IMR-90 (cell line): Measurements from ENCODE around the gene CACNA2D3. TPM values are rescaled to one million over a fixed set of nuclear protein-coding genes. Genes with fewer than 3 reads are reported as not detected.

Experiments
- ATAC-seq: fragments of 200-7000 bp; cut with Tn5 transposase; 2 replicates; pipeline ENCODE4 v1.9.1; 2020; ENCODE audit warnings: low read depth, mild to moderate bottlenecking, moderate library complexity
- BruUV-seq: library from RNA; stranded (reverse); fragments of 400-500 nt; replicated peaks from 2 replicates; lab custom pipeline; 2021; lab: Mats Ljungman, UMichigan
- CTCF ChIA-PET: fragments of 300-600 bp; formaldehyde crosslinking; extraction: SDS; loops from one replicate; lab custom pipeline; 2021; ENCODE audit warnings: antibody characterized with exemption; lab: Yijun Ruan, JAX
- POLR2A ChIA-PET: fragments of 300-600 bp; sonication (Branson Sonifier 250); formaldehyde crosslinking; loops from one replicate; lab custom pipeline; 2022; ENCODE audit warnings: antibody characterized with exemption; ENCODE audit not compliant: unreplicated experiment; lab: Charles Lee
- DNase-seq: peaks from one replicate; pipeline ENCODE4 v3.0.0; 2013
- H2AFZ ChIP-seq: replicated peaks from 2 replicates; pipeline ENCODE3; 2013; ENCODE audit warnings: low read length, mild to moderate bottlenecking; ENCODE audit not compliant: poor library complexity
- H2AK5ac ChIP-seq: 2 replicates; pipeline ENCODE4 v1.6.1; 2013; ENCODE audit warnings: low read depth, low read length, inconsistent platforms
- H2AK9ac ChIP-seq: replicated peaks from 2 replicates; pipeline ENCODE3; 2013; ENCODE audit warnings: mild to moderate bottlenecking, low read depth, low read length, moderate library complexity; ENCODE audit not compliant: poor library complexity
- H2BK120ac ChIP-seq: 2 replicates; pipeline ENCODE4 v1.6.1; 2013; ENCODE audit warnings: low read depth, low read length, inconsistent platforms
- H2BK15ac ChIP-seq: 3 replicates; pipeline ENCODE4 v1.6.1; 2013; ENCODE audit warnings: low read depth, low read length, inconsistent platforms
- H2BK20ac ChIP-seq: 2 replicates; pipeline ENCODE4 v1.6.1; 2013; ENCODE audit warnings: low read depth, mild to moderate bottlenecking, inconsistent platforms, low read length, moderate library complexity
- H2BK5ac ChIP-seq: 2 replicates; pipeline ENCODE4 v1.6.1; 2013; ENCODE audit warnings: mild to moderate bottlenecking, low read depth, low read length, inconsistent platforms; ENCODE audit not compliant: poor library complexity, severe bottlenecking
- H3K14ac ChIP-seq: replicated peaks from 2 replicates; pipeline ENCODE4 v1.6.1; 2013; ENCODE audit warnings: low read depth, low read length, inconsistent platforms
- H3K18ac ChIP-seq: 2 replicates; pipeline ENCODE4 v1.6.1; 2013; ENCODE audit warnings: low read depth, low read length, control low read depth
- H3K23ac ChIP-seq: 2 replicates; pipeline ENCODE4 v1.6.1; 2013; ENCODE audit warnings: low read depth, low read length, inconsistent platforms
- H3K27ac ChIP-seq: 2 replicates; pipeline ENCODE4 v1.5.1; 2013; ENCODE audit warnings: mild to moderate bottlenecking, control low read depth, low read length; ENCODE audit not compliant: insufficient read depth
- H3K27me3 ChIP-seq: 2 replicates; pipeline ENCODE4 v1.6.1; 2013; ENCODE audit warnings: low read length; ENCODE audit not compliant: control insufficient read depth, insufficient read depth
- H3K36me3 ChIP-seq: 2 replicates; pipeline ENCODE4 v1.6.1; 2013; ENCODE audit warnings: low read length, mixed read lengths; ENCODE audit not compliant: control insufficient read depth, insufficient read depth
- H3K4ac ChIP-seq: 2 replicates; pipeline ENCODE4 v1.6.1; 2013; ENCODE audit warnings: low read depth, low read length, inconsistent platforms
- H3K4me1 ChIP-seq: 2 replicates; pipeline ENCODE4 v1.6.1; 2013; ENCODE audit warnings: low read length, mixed read lengths; ENCODE audit not compliant: control insufficient read depth, insufficient read depth
- H3K4me2 ChIP-seq: 2 replicates; pipeline ENCODE4 v1.6.1; 2013; ENCODE audit warnings: low read depth, mild to moderate bottlenecking, control low read depth, low read length, moderate library complexity
- H3K4me3 ChIP-seq: 2 replicates; pipeline ENCODE4 v1.5.1; 2013; ENCODE audit warnings: low read depth, mild to moderate bottlenecking, control low read depth, low read length, moderate library complexity; ENCODE audit not compliant: insufficient read depth
- H3K56ac ChIP-seq: 2 replicates; pipeline ENCODE4 v1.6.1; 2013; ENCODE audit warnings: low read length, inconsistent platforms; ENCODE audit not compliant: insufficient read depth; ENCODE audit errors: extremely low read depth
- H3K79me1 ChIP-seq, 2 experiments: 2 replicates each; pipeline ENCODE4 v1.6.1; 2013; ENCODE audit warnings: low read length in 2 of 2, inconsistent platforms in 1 of 2, low read depth in 1 of 2
- H3K9ac ChIP-seq: 2 replicates; pipeline ENCODE4 v1.6.1; 2013; ENCODE audit warnings: low read depth, low read length, control low read depth
- H3K9me1 ChIP-seq: 2 replicates; pipeline ENCODE4 v1.6.1; 2013; ENCODE audit warnings: low read length, inconsistent platforms; ENCODE audit not compliant: insufficient read depth
- H3K9me3 ChIP-seq: 2 replicates; pipeline ENCODE4 v1.6.1; 2013; ENCODE audit warnings: low read length; ENCODE audit not compliant: control insufficient read depth, insufficient read depth
- H4K20me1 ChIP-seq: 2 replicates; pipeline ENCODE4 v1.6.1; 2013; ENCODE audit warnings: low read length, inconsistent platforms; ENCODE audit not compliant: insufficient read depth
- H4K5ac ChIP-seq: 2 replicates; pipeline ENCODE4 v1.6.1; 2013; ENCODE audit warnings: mild to moderate bottlenecking, low read depth, low read length, control low read depth
- H4K8ac ChIP-seq, 2 experiments: 2 replicates each; pipeline ENCODE4 v1.6.1; 2013; ENCODE audit warnings: low read depth in 2 of 2, low read length in 2 of 2, control low read depth in 1 of 2, inconsistent platforms in 1 of 2
- H4K91ac ChIP-seq: 2 replicates; pipeline ENCODE4 v1.6.1; 2013; ENCODE audit warnings: low read depth, low read length, inconsistent platforms; ENCODE audit not compliant: insufficient read depth
- BHLHE40 ChIP-seq: fragments of 150-350 bp; IDR thresholded peaks from 2 replicates; pipeline ENCODE4 v1.6.1; 2016; ENCODE audit warnings: mild to moderate bottlenecking, low read depth, low read length
- CEBPB ChIP-seq: IDR thresholded peaks from 2 replicates; pipeline ENCODE4 v1.6.1; 2012; ENCODE audit warnings: low read depth, low read length, improper control_type of control experiment
- CTCF ChIP-seq: conservative IDR thresholded peaks from 2 replicates; pipeline ENCODE4 v1.5.1; 2012; ENCODE audit warnings: mild to moderate bottlenecking, low read depth, low read length, improper control_type of control experiment
- ELK1 ChIP-seq: fragments of 150-350 bp; IDR thresholded peaks from 2 replicates; pipeline ENCODE4 v1.6.1; 2016; ENCODE audit warnings: low read depth, mild to moderate bottlenecking, low read length, moderate library complexity, borderline replicate concordance
- FOS ChIP-seq: fragments of 150-350 bp; IDR thresholded peaks from 2 replicates; pipeline ENCODE4 v1.6.1; 2016; ENCODE audit warnings: low read depth, low read length
- MAFK ChIP-seq: IDR thresholded peaks from 2 replicates; pipeline ENCODE4 v1.6.1; 2012; ENCODE audit warnings: low read depth, low read length, improper control_type of control experiment
- MAZ ChIP-seq: IDR thresholded peaks from 2 replicates; pipeline ENCODE4 v1.6.1; 2012; ENCODE audit warnings: low read depth, mild to moderate bottlenecking, low read length, improper control_type of control experiment, moderate library complexity, borderline replicate concordance
- MXI1 ChIP-seq: IDR thresholded peaks from 2 replicates; pipeline ENCODE4 v1.6.1; 2012; ENCODE audit warnings: low read depth, mild to moderate bottlenecking, low read length, moderate library complexity, borderline replicate concordance
- NFE2L2 ChIP-seq: fragments of 150-350 bp; IDR thresholded peaks from 2 replicates; pipeline ENCODE4 v1.6.1; 2016; ENCODE audit warnings: low read depth, mild to moderate bottlenecking, low read length
- POLR2A ChIP-seq: IDR thresholded peaks from 2 replicates; pipeline ENCODE4 v1.6.1; 2012; ENCODE audit warnings: mild to moderate bottlenecking, low read depth, low read length
- RAD21 ChIP-seq: IDR thresholded peaks from 2 replicates; pipeline ENCODE4 v1.6.1; 2012; ENCODE audit warnings: low read length, improper control_type of control experiment
- RCOR1 ChIP-seq: IDR thresholded peaks from 2 replicates; pipeline ENCODE4 v1.6.1; 2012; ENCODE audit warnings: mild to moderate bottlenecking, low read length, improper control_type of control experiment; ENCODE audit not compliant: insufficient replicate concordance
- RFX5 ChIP-seq: IDR thresholded peaks from 2 replicates; pipeline ENCODE4 v1.8.0; 2012; ENCODE audit warnings: low read depth, mild to moderate bottlenecking, low read length, moderate library complexity
- SMC3 ChIP-seq: fragments of 150-350 bp; IDR thresholded peaks from 2 replicates; pipeline ENCODE4 v1.6.1; 2016; ENCODE audit warnings: low read depth, mild to moderate bottlenecking, antibody characterized with exemption, low read length, moderate library complexity
- USF2 ChIP-seq: fragments of 150-350 bp; IDR thresholded peaks from 2 replicates; pipeline ENCODE4 v1.6.1; 2017; ENCODE audit warnings: mild to moderate bottlenecking, antibody characterized with exemption, low read length, low read depth
- WGBS, 2 experiments: methylation state at CpG; one replicate each; pipeline versions ENCODE4 v1.1.5 to v1.1.7; 2013; ENCODE audit warnings: missing lambda C conversion rate in 2 of 2; ENCODE audit not compliant: insufficient read length in 1 of 2; ENCODE audit errors: extremely low coverage in 2 of 2; 5-methylcytosine and 5-hydroxymethylcytosine counted together
- dilution Hi-C: fragments of 300-500 bp; cut with HindIII; formaldehyde crosslinking; loops from one replicate; pipeline ENCODE4 v1.14.3; 2018; ENCODE audit warnings: low sequenced_read_pairs; ENCODE audit not compliant: unreplicated experiment
- in situ Hi-C: fragments of 300-500 bp; cut with MboI; formaldehyde crosslinking; loops from 3 replicates; pipeline ENCODE4 v1.14.3; 2019; ENCODE audit warnings: low sequenced_read_pairs, inconsistent platforms, mixed read lengths
- intact Hi-C: fragments of 100-400 bp; cut with micrococcal nuclease; formaldehyde crosslinking; loops from 2 replicates; pipeline ENCODE4 v1.10.0; 2022
- polyA plus RNA-seq, 3 experiments: library from polyadenylated mRNA; depleted of rRNA; stranded (reverse); fragments of >200 nt; gene quantifications; 2 replicates each; pipeline ENCODE4 v1.2.3, GENCODE V29; 2012; ENCODE audit warnings: low replicate concordance in 1 of 3
- total RNA-seq: library from RNA; depleted of rRNA; stranded (reverse); fragments of >200 nt; gene quantifications from 2 replicates; pipeline ENCODE4 v1.2.3, GENCODE V29; 2012

CACNA2D3 gene
- total and polyA plus RNA-seq, 2 of the 4 experiments (the other 2 are of a cell fraction) = 0.36 to 0.41 TPM

- no peaks in the 10 kb centered on the region for H3K9me1 ChIP-seq
- intact Hi-C loops (no loop called here), dilution Hi-C loops (no loop called here), in situ Hi-C loops (no loop called here)
- no peak overlapping the region for H3K27ac ChIP-seq
- H2BK20ac ChIP-seq = no peak overlapping the region
- no peak overlapping the region for H3K56ac ChIP-seq
- H3K27me3 ChIP-seq = no peaks in the 10 kb centered on the region
- H3K4me2 ChIP-seq = no peak overlapping the region
- H2AFZ ChIP-seq = no peak overlapping the region
- H4K5ac ChIP-seq = no peak overlapping the region
- H2AK5ac ChIP-seq = no peak overlapping the region
- DNase-seq = no peak
- no peaks in the 10 kb centered on the region for H4K20me1 ChIP-seq
- H3K4me1 ChIP-seq = no peaks in the 10 kb centered on the region
- H2AK9ac ChIP-seq = no peak overlapping the region
- CTCF ChIA-PET = no interaction called here
- no peaks in the 10 kb centered on the region for H3K79me1 ChIP-seq
- no peaks in the 10 kb centered on the region for H3K36me3 ChIP-seq
- no peak overlapping the region for H3K9ac ChIP-seq
- POLR2A ChIA-PET = no interaction called here
- no peak overlapping the region for H2BK120ac ChIP-seq
- no peak overlapping the region for H2BK5ac ChIP-seq
- H3K4me3 ChIP-seq = no peak overlapping the region
- H4K91ac ChIP-seq = no peak overlapping the region
- ATAC-seq = no peak
- H3K18ac ChIP-seq = no peak overlapping the region
- BruUV-seq = no TSS peak
- H3K23ac ChIP-seq = no peak overlapping the region
- no peak overlapping the region for H3K14ac ChIP-seq
- no peak overlapping the region for H4K8ac ChIP-seq
- H3K9me3 ChIP-seq = peaks cover 2% of the 10 kb centered on the region; the same call in 1 of the 2 replicates
- no peak for TF ChIP-seq FOS
- no peak for TF ChIP-seq SMC3
- TF ChIP-seq NFE2L2 = no peak
- TF ChIP-seq ELK1 = no peak
- TF ChIP-seq RAD21 = no peak
- TF ChIP-seq RCOR1 = no peak
- TF ChIP-seq CEBPB = no peak
- no peak for TF ChIP-seq POLR2A
- no peak for TF ChIP-seq MAZ
- TF ChIP-seq RFX5 = no peak
- TF ChIP-seq MAFK = no peak
- TF ChIP-seq BHLHE40 = no peak
- TF ChIP-seq MXI1 = no peak
- TF ChIP-seq CTCF = no peak
- no peak for TF ChIP-seq USF2
- H3K4ac ChIP-seq = no peak overlapping the region
- no CpG with 5 or more reads among the region's 5 CpGs for WGBS, 2 experiments
- no peak overlapping the region for H2BK15ac ChIP-seq
Measured at GRCh38 chr3:54093491-54094248, 28.7 kb upstream of the CACNA2D3 start.
